SH-SY5Y (cell line): ENCODE measurements around the gene SLC16A8.

ENCODE experiments used
- GATA2 ChIP-seq: IDR thresholded peaks from 2 replicates; pipeline ENCODE4 v1.6.1; 2011; ENCODE audit warnings: mild to moderate bottlenecking, low read depth, low read length
- GATA3 ChIP-seq: IDR thresholded peaks from 2 replicates; pipeline ENCODE4 v1.6.1; 2011; ENCODE audit warnings: low read depth, mild to moderate bottlenecking, low read length, moderate library complexity

SLC16A8 gene

GRCh38 chr22:38106814-38107578, 23.0 kb upstream of the SLC16A8 start:
- TF ChIP-seq GATA2 (no peak), GATA3 (no peak)

- TF ChIP-seq GATA3 (no peak), GATA2 (no peak)
These were observed 20.1 kb upstream of the SLC16A8 start for GRCh38 chr22:38104084-38104483.

GRCh38 chr22:38103641-38104040, 19.7 kb upstream of the SLC16A8 start:
- no peak for TF ChIP-seq GATA2
- no peak for TF ChIP-seq GATA3

- TF ChIP-seq GATA2 = no peak
- no peak for TF ChIP-seq GATA3
These were observed 14.6 kb upstream of the SLC16A8 start for GRCh38 chr22:38098410-38099249.

- TF ChIP-seq GATA2 (no peak), GATA3 (no peak)
These were observed 13.8 kb upstream of the SLC16A8 start for GRCh38 chr22:38097557-38098409.

GRCh38 chr22:38097058-38097457, 13.1 kb upstream of the SLC16A8 start:
- TF ChIP-seq GATA2 = no peak
- no peak for TF ChIP-seq GATA3

GRCh38 chr22:38089474-38089851, 5.5 kb upstream of the SLC16A8 start:
- TF ChIP-seq GATA3 = no peak
- no peak for TF ChIP-seq GATA2

- TF ChIP-seq GATA3 (no peak), GATA2 (no peak)
These were observed 4.9 kb upstream of the SLC16A8 start for GRCh38 chr22:38088629-38089473.

- TF ChIP-seq GATA2 (no peak), GATA3 (no peak)
These were observed 3.9 kb upstream of the SLC16A8 start for GRCh38 chr22:38087855-38088254.

- TF ChIP-seq GATA3 (no peak), GATA2 (no peak)
These were observed 3.0 kb upstream of the SLC16A8 start for GRCh38 chr22:38086942-38087341.

GRCh38 chr22:38086001-38086845, 2.2 kb upstream of the SLC16A8 start:
- TF ChIP-seq GATA3 (no peak), GATA2 (no peak)

- TF ChIP-seq GATA3 (no peak), GATA2 (no peak)
These were observed 1.5 kb upstream of the SLC16A8 start for GRCh38 chr22:38085501-38085900.
